ENCODE results near the gene ANKRD53.
"Not testable (repeated sequence)": the region's sequence is repeated elsewhere in the genome, so short reads cannot be mapped to it uniquely, and the experiment has no call there.

Gene ANKRD53

GRCh38 chr2:71006323-71006722 lies 27.9 kb downstream of the ANKRD53 start:
- Histone ChIP-seq H3K4me1 (ENCODE audit: control insufficient read depth in 1 of 2, insufficient read depth in 2 of 2, low read length in 2 of 2) (no peaks in the 10 kb centered on the region), H3K9me3 (ENCODE audit: control insufficient read depth in 1 of 2, low read length in 2 of 2) (no peaks in the 10 kb centered on the region), H3K36me3 (ENCODE audit: control insufficient read depth in 1 of 2, insufficient read depth in 2 of 2, low read length in 2 of 2) (no peaks in the 10 kb centered on the region), H3K4me3 (ENCODE audit: low read depth in 1 of 2, low read length in 2 of 2) (no peak overlapping the region), H3K27me3 (ENCODE audit: low read depth, low read length) (no peaks in the 10 kb centered on the region), H3K27ac (ENCODE audit: low read length) (no peak overlapping the region)

- Histone ChIP-seq H3K27me3 (ENCODE audit: low read depth, low read length) (no peaks in the 10 kb centered on the region), H3K9me3 (ENCODE audit: control insufficient read depth in 1 of 2, low read length in 2 of 2) (no peaks in the 10 kb centered on the region), H3K36me3 (ENCODE audit: control insufficient read depth in 1 of 2, insufficient read depth in 2 of 2, low read length in 2 of 2) (no peaks in the 10 kb centered on the region), H3K27ac (ENCODE audit: low read length) (no peak overlapping the region), H3K4me1 (ENCODE audit: control insufficient read depth in 1 of 2, insufficient read depth in 2 of 2, low read length in 2 of 2) (no peaks in the 10 kb centered on the region), H3K4me3 (ENCODE audit: low read depth in 1 of 2, low read length in 2 of 2) (no peak overlapping the region)
These were observed 28.7 kb downstream of the ANKRD53 start for GRCh38 chr2:71006955-71007799.

GRCh38 chr2:71008342-71008741 lies 29.9 kb downstream of the ANKRD53 start:
- Histone ChIP-seq H3K4me1 (ENCODE audit: control insufficient read depth in 1 of 2, insufficient read depth in 2 of 2, low read length in 2 of 2) (no peaks in the 10 kb centered on the region), H3K36me3 (ENCODE audit: control insufficient read depth in 1 of 2, insufficient read depth in 2 of 2, low read length in 2 of 2) (no peaks in the 10 kb centered on the region), H3K9me3 (ENCODE audit: control insufficient read depth in 1 of 2, low read length in 2 of 2) (no peaks in the 10 kb centered on the region), H3K27ac (ENCODE audit: low read length) (no peak overlapping the region), H3K27me3 (ENCODE audit: low read depth, low read length) (no peaks in the 10 kb centered on the region), H3K4me3 (ENCODE audit: low read depth in 1 of 2, low read length in 2 of 2) (no peak overlapping the region)

- H3K27me3 ChIP-seq (ENCODE audit: low read depth, low read length); H3K36me3 ChIP-seq (ENCODE audit: control insufficient read depth in 1 of 2, insufficient read depth in 2 of 2, low read length in 2 of 2): not testable (repeated sequence)
These were observed 33.4 kb downstream of the ANKRD53 start for GRCh38 chr2:71011786-71012185.

DNA sequence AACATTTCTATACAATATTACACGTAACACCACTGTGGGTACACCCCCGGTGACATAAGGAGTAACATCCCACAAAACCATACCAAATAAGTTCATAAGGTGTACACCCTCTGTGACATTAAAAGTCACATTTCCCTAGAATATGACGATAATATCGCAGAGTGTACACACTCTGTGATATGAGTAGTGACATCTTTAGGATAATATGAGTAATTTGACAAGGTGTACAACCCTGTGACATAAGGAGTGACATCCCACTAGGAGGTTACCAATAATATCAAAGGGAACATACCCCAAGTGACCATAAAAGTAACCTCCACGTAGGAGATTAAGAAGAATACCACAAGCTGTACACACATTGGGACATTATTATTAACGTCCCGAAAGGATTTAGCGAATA lies 40.2 kb downstream of the ANKRD53 start:
- no peaks in the 10 kb centered on the region for H3K36me3 ChIP-seq (ENCODE audit: control insufficient read depth in 1 of 2, insufficient read depth in 2 of 2, low read length in 2 of 2)
- no peaks in the 10 kb centered on the region for H3K27me3 ChIP-seq (ENCODE audit: low read depth, low read length)
- H3K4me1 ChIP-seq (ENCODE audit: control insufficient read depth in 1 of 2, insufficient read depth in 2 of 2, low read length in 2 of 2), result no peaks in the 10 kb centered on the region
- no peak overlapping the region for H3K4me3 ChIP-seq (ENCODE audit: low read depth in 1 of 2, low read length in 2 of 2)
- no peak overlapping the region for H3K27ac ChIP-seq (ENCODE audit: low read length)
- H3K9me3 ChIP-seq (ENCODE audit: control insufficient read depth in 1 of 2, low read length in 2 of 2), result no peaks in the 10 kb centered on the region

More at GRCh38 chr2:71011786-71012185, 33.4 kb downstream of the ANKRD53 start:
- H3K4me1 ChIP-seq (ENCODE audit: control insufficient read depth in 1 of 2, insufficient read depth in 2 of 2, low read length in 2 of 2); H3K4me3 ChIP-seq (ENCODE audit: low read depth in 1 of 2, low read length in 2 of 2); H3K9me3 ChIP-seq (ENCODE audit: control insufficient read depth in 1 of 2, low read length in 2 of 2); H3K27ac ChIP-seq (ENCODE audit: low read length): not testable (repeated sequence)

- H3K27me3 ChIP-seq (ENCODE audit: low read depth, low read length); H3K36me3 ChIP-seq (ENCODE audit: control insufficient read depth in 1 of 2, insufficient read depth in 2 of 2, low read length in 2 of 2); H3K4me3 ChIP-seq (ENCODE audit: low read depth in 1 of 2, low read length in 2 of 2); H3K4me1 ChIP-seq (ENCODE audit: control insufficient read depth in 1 of 2, insufficient read depth in 2 of 2, low read length in 2 of 2); H3K9me3 ChIP-seq (ENCODE audit: control insufficient read depth in 1 of 2, low read length in 2 of 2); H3K27ac ChIP-seq (ENCODE audit: low read length): not testable (repeated sequence)
These were observed 41.6 kb downstream of the ANKRD53 start for GRCh38 chr2:71019989-71020388.

- H3K36me3 ChIP-seq (ENCODE audit: control insufficient read depth in 1 of 2, insufficient read depth in 2 of 2, low read length in 2 of 2); H3K4me1 ChIP-seq (ENCODE audit: control insufficient read depth in 1 of 2, insufficient read depth in 2 of 2, low read length in 2 of 2); H3K4me3 ChIP-seq (ENCODE audit: low read depth in 1 of 2, low read length in 2 of 2); H3K27ac ChIP-seq (ENCODE audit: low read length); H3K27me3 ChIP-seq (ENCODE audit: low read depth, low read length); H3K9me3 ChIP-seq (ENCODE audit: control insufficient read depth in 1 of 2, low read length in 2 of 2): not testable (repeated sequence)
These were observed 43.0 kb downstream of the ANKRD53 start for GRCh38 chr2:71021394-71021793.

DNA sequence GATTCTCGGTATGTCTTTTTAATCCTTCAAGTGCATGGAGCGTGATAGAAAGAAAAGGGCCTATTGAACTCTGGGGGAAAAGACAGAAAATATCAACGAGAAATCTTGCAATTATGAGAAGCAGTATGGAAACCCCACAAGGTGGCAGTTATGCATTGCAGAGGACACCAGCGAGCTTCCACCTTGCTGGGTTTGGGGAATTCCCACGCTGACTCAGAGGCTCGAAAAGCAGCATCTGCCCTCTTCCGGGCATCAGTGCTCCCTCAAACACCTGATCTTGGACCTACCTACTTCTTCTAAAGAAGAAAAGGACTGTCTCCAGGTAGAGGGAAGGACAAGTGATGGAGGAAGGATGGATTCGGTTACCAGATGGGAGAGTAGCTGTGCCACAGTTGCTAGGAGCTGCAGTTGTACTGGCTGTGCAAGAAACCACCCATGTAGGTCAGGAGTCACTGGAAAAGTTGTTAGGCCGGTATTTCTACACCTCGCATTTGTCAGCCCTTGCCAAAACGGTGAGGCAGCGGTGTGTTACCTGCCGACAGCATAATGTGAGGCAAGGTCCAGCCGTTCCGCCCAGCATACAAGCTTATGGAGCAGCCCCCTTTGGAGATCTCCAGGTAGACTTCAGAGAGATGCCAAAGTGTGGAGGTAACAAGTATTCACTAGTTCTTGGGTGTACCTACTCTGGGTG lies 45.3 kb downstream of the ANKRD53 start:
- H3K36me3 ChIP-seq (ENCODE audit: control insufficient read depth in 1 of 2, insufficient read depth in 2 of 2, low read length in 2 of 2); H3K27me3 ChIP-seq (ENCODE audit: low read depth, low read length); H3K27ac ChIP-seq (ENCODE audit: low read length); H3K4me1 ChIP-seq (ENCODE audit: control insufficient read depth in 1 of 2, insufficient read depth in 2 of 2, low read length in 2 of 2); H3K4me3 ChIP-seq (ENCODE audit: low read depth in 1 of 2, low read length in 2 of 2); H3K9me3 ChIP-seq (ENCODE audit: control insufficient read depth in 1 of 2, low read length in 2 of 2): not testable (repeated sequence)

Measured in muscle layer of duodenum (tissue), 2 donors.